ENCODE measurements around the gene SNAP29.
"Not testable (repeated sequence)": the region's sequence is repeated elsewhere in the genome, so short reads cannot be mapped to it uniquely, and the experiment has no call there.

The SNAP29 gene

DNA sequence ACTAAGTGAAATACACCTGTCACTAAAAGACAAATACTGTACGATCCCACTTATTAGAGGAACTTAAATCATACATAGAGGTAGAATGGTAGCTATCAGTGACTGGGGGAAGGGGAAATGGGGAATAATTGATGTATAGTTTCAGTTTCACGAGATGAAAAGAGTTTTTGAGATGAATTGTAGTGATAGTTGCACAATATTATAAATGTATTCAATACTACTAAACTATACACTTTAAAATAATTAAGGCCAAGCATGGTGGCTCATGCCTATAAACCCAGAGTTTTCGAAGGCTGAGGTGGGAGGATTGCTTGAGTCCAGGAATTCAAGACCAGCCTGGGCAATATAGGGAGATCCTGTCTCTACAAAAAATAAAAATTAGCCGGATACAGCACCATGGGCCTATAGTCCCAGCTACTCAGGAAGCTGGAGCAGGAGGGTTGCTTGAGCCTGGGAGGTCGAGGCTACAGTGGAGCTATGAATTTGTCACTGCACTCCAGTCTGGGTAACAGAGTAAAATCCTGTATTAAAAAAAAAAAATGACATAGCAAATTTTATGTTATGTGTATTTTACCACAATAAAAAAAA, 44.5 kb upstream of the SNAP29 start:
- H3K4me3 ChIP-seq (ENCODE audit: low read length), result no peak overlapping the region
- DNase-seq (ENCODE audit: low read depth), result no peak
- TF ChIP-seq, protein P1, sequence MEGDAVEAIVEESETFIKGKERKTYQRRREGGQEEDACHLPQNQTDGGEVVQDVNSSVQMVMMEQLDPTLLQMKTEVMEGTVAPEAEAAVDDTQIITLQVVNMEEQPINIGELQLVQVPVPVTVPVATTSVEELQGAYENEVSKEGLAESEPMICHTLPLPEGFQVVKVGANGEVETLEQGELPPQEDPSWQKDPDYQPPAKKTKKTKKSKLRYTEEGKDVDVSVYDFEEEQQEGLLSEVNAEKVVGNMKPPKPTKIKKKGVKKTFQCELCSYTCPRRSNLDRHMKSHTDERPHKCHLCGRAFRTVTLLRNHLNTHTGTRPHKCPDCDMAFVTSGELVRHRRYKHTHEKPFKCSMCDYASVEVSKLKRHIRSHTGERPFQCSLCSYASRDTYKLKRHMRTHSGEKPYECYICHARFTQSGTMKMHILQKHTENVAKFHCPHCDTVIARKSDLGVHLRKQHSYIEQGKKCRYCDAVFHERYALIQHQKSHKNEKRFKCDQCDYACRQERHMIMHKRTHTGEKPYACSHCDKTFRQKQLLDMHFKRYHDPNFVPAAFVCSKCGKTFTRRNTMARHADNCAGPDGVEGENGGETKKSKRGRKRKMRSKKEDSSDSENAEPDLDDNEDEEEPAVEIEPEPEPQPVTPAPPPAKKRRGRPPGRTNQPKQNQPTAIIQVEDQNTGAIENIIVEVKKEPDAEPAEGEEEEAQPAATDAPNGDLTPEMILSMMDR (conservative IDR thresholded peaks at IDR 0.05; ENCODE audit: low read depth, low read length), result no peak

DNA sequence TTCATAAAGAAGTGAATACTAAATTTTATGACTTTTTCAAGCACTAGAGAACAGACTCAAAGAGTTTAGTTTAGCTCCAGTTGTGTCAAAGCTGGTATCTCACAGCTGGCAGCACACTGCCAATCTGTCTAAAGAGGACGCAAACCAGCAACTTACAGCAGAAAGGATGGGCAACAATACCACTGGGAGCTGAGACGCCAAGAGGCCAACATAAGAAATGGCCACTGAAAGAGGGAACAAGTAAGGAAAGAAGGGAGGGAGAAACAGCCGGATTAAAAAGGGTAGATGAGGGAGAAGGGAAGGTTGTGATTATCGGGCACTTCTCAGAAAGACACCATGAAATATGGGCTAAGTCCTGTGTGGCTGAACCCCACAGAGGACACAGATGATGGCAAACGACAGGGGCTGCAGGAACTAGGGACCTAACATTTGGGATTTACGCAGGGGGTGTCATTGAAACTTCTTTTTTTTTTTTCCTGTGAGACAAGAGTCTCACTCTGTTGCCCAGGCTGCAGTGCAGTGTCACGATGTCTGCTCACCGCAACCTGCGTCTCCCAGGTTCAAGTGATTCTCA, 43.2 kb upstream of the SNAP29 start:
- DNase-seq (ENCODE audit: low read depth), result no peak
- H3K4me3 ChIP-seq (ENCODE audit: low read length), result no peak overlapping the region
- TF ChIP-seq, protein P1 (conservative IDR thresholded peaks at IDR 0.05; ENCODE audit: low read depth, low read length), result no peak

DNA sequence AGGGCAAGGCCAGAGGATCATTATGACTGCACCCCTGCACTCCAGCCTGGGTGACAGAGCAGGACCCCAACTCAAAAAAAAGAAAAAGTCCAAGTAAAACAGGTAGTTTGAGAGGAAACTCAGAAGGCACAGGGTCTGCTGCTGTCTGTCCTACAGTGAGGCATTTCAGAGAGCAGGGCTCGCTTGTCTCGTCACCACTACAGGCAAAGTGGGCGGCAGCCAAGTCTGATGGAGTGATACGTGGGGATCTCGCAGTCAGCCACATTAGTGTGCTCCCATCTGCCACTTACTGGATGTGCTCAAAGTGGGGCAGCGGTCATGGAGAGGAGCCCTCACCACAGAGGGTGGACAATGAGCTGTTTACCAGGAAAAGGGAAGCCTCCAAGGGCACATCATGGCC, 42.2 kb upstream of the SNAP29 start:
- H3K4me3 ChIP-seq (ENCODE audit: low read length), result no peak overlapping the region
- DNase-seq (ENCODE audit: low read depth), result no peak
- TF ChIP-seq, protein P1 (conservative IDR thresholded peaks at IDR 0.05; ENCODE audit: low read depth, low read length), result no peak

DNA sequence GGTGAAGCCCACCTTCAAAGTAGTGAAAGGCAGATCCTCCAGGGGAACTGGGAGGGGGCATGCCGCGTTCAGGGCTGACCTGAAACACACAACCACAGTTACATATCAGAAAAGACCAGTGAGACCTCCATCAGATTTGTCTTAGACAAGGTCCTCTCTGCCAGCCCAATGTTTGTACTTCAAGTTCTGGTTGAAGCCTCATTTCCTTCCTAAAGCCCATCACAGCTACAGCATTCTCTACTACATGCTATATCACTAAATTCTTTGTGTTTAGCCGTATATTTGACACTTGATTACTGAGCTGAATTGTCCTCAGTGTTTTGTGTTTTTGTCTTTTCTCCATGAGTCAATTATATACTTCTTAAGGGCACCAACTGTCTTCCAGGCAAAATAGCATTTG, 40.3 kb upstream of the SNAP29 start:
- H3K4me3 ChIP-seq (ENCODE audit: low read length), result no peak overlapping the region
- TF ChIP-seq, protein P1 (conservative IDR thresholded peaks at IDR 0.05; ENCODE audit: low read depth, low read length), result no peak
- no peak for DNase-seq (ENCODE audit: low read depth)

DNA sequence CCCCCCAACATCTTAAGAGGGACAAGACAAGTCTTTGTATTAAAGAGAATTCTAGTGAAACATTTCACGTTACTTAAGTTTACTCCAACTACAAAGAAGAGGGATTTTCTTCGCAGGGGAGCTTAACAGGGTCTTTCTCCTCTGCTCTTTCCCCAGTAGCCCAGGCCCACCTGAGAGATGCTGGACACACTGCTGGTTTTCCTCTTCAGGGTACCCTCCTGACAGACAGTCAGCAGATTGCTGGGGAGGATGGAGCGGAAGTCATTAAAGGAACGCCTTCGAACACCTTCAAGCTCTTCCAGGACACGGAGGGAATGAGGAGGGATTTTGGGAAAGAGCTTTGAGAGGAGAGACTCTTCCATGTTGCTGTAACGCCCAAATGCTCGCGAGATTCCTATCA, 39.3 kb upstream of the SNAP29 start:
- DNase-seq (ENCODE audit: low read depth), result no peak
- TF ChIP-seq, protein P1 (conservative IDR thresholded peaks at IDR 0.05; ENCODE audit: low read depth, low read length), result no peak
- no peak overlapping the region for H3K4me3 ChIP-seq (ENCODE audit: low read length)

DNA sequence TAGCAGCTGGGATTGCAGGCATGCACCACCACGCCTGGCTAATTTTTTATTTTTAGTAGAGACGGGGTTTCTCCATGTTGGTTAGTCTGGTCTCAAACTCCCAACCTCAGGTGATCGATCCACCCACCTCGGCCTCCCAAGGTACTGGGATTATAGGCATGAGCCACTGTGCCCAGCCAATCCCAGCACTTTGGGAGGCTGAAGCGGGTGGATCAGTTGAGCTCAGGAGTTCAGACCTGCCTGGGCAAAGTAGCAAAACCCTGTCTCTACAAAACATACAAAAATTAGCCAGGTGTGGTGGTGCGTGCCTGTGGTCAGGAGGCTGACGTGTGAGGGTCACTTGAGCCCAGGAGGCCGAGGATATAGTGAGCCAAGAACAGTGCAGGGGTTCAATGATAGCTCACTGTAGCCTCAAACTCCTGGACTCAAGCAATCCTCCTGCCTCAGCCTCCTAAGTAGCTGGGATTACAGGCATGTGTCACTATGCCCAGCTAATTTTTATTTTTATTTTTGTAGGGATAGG, 37.0 kb upstream of the SNAP29 start:
- not testable (repeated sequence) for DNase-seq (ENCODE audit: low read depth); H3K4me3 ChIP-seq (ENCODE audit: low read length)

DNA sequence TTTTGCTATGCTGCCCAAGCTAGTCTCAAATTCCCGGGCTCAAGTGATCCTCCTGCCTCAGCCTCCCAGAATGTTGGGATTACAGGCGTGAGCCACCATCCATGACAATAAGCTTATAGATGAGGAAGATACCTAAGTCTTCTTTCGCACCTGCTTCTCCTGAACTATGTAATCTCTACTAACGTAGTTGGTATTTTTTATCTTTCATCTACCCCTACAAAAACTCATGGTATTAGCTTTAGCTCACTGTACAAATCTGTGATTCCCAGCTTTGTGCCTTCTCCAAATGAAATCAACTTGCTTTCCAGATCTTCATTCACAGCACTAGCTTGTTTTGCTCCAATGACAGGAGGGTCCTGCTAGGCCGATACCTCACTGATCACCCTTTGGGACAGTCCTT, 36.6 kb upstream of the SNAP29 start:
- TF ChIP-seq, protein P1 (conservative IDR thresholded peaks at IDR 0.05; ENCODE audit: low read depth, low read length), result no peak
- DNase-seq (ENCODE audit: low read depth), result no peak
- H3K4me3 ChIP-seq (ENCODE audit: low read length), result no peak overlapping the region

Data from retinal pigment epithelial cell (primary cell).